Dermis microvascular lymphatic vessel endothelial cell (primary cell): Measurements from ENCODE around the gene TNFSF8. TPM values are rescaled to one million over a fixed set of nuclear protein-coding genes. Genes with fewer than 3 reads are reported as not detected.

Source experiments
- DNase-seq, 2 donors: peaks; one replicate each; pipeline versions ENCODE4 v3.0.0 to v3.0.0-alpha.2; 2010; ENCODE audit warnings: low read depth in 2 of 2
- total RNA-seq: library from RNA; depleted of rRNA; stranded (reverse); fragments of >200 nt; gene quantifications from 2 replicates; pipeline ENCODE4 v1.2.1, GENCODE V29; 2014

TNFSF8 gene
- total RNA-seq, 1 donor from 2014 or later, result not detected

DNA sequence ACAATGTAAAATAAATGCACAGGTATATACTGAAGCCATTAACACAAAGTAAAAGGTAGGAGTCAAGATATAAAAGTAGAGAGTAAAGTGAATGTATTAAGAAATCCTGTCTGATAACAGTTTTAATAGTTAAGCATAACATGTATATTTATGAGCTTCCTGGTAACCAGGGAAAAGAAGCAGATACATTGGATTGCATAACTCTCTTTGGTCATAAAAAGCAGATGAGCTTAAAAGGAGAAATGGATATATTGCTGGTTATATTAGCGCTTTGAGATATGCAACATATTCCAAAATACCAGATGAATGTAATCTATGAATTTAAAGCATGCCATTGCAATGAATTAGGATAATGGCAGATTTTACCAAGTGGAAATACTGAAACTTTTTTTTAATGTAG lies 6.2 kb upstream of the TNFSF8 start:
- DNase-seq, result no peak

DNA sequence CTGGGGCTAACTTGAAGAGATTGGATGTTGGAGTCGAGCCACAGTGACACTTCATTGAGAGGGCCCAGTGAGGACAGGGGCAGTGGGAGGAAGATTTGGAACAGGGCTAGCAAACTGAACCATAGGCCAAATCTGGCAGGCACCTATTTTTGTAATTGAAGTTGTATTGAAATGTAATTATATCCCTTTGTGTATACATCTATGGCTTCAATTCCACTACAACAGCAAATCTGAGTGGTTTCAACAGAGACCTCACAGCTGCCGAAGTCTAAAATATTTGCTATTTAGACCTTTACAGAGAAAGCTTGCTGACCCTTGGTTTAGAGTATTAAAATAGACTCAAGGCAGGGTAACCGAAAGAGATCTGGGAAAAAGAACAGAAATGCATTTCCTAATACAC lies 4.7 kb upstream of the TNFSF8 start:
- no peak for DNase-seq

DNA sequence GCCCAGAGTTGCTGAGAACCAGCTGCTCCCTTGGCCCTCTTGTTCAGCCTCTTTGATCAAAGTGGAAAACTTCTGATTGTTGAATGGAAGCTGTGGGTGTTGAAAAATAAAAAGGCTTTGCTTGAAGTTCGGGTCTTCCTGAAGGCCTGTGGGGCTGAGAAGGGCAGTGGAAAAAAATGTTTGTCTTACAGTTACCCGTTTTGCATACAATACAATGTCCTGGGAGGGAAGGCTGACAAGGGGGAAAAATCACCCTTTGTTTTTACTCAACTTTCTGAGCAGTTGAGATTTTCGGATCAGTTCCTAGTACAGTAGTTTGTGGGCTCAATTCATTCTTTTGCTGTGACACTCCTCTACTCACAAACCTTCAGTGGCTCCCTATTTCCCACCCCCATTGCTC lies 2.1 kb upstream of the TNFSF8 start:
- no peak for DNase-seq

DNA sequence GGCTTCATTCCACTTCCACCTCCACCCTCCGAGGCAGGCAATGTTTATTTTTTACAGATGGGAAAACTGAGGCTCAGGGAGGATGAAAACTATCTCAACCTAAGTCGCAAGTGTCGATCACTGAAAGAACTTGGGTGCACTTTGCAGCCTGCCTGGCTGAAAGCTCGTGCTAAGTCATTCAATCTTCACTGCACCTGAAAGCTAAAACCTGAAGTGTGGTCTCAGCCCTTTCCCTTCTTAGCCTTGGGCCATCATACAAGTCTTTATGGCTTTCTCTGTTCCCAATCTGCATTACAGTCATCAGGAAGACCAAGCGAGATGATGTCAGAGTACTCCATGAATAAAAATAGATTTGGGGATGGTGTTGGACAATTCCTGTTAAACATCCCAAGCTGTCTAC lies 1.0 kb upstream of the TNFSF8 start:
- no peak for DNase-seq

DNA sequence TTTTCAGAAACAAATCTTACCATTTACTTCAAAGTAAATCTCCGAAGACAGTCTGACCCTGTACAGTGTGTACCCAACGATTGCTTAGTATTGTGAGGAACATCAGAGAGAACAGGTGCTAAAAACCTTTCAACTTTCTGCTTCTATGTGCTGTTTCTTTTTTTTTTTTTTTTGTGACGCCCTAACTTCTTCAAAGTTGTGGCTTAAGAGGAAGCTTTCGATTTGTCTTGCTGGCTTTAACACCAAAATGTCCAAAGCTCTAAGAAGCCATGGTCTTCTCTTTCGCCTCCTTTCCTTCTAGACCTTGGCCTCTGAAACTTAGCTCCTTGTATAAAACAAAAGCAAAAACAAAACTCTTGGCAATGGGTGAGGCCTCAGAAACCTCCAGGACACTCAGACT lies 1.2 kb downstream of the TNFSF8 start:
- no peak for DNase-seq

DNA sequence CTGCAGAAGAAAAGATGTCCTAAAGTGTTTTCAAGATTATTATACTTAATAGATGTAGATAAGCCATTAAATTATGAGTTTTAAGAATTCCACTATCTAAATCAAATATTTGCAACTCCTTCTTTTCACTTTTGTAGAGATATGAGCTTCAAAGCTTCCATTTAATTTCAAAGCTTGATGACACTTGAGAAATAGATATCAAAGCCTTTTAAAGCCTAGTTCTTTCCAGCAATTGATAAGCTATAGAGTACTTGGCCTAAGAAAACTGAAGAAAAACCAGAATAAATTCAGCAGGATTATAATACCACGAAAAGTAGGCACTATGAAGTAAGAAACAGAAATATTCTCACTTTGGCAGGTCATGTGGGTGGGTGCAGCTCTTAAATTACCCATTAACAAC lies 1.7 kb downstream of the TNFSF8 start:
- DNase-seq, result no peak

DNA sequence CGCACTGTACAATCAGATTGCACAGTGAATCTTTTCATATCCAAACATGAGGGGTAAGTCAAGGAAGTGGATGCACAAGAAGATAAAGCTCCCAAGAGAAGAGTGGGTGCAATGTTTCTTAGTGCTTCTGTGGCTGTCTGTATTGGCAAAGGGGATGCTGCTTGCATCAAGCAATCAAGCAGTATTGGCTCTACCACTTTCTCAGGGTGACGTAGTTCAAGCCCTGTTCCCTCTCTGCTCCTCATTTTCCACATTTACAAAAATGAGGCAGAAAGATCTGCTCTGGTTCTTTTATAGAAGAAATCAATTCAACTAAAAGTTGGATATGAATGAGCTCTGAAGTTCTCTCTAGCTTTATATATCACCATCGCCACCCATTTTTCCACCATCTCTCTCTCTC lies 2.3 kb downstream of the TNFSF8 start:
- DNase-seq, result no peak

DNA sequence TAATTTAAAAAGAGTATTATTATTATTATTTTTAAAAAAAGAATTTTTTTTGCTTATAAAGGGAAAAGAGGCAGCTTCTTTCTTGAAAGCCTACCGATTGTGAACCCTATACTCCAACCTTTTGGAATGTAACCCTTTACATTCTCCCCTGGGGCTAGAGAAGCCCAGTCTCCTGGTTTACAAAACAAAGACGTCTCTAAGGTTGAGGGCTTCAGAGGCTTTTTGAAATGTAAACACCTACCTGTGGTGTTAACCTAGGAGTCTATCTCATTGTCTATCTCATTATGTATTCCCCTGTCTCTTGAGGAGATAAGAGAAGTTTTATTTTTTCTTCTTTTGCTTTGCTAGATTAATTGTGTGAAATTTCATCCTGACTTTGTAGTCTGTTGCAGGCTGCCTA lies 4.7 kb downstream of the TNFSF8 start:
- no peak for DNase-seq

DNA sequence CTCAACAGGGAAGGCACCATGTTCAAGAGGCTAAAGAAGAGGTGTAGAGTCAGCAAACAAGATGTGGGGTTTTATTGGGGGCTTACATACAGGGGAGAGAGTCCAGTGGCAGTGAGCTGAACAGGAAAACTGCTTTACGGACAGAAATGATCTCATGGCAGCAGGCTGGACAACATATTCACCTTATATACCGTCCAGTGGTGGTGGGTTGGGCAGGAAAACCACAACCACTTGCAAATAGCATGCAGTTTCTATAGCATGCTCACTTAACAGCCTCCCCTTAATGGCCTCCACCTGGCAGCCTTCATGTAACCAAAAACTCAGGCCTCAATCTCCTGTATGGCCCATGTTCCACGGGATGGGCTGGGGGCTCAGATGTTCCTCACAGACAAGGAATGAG lies 5.4 kb downstream of the TNFSF8 start:
- DNase-seq, result no peak

DNA sequence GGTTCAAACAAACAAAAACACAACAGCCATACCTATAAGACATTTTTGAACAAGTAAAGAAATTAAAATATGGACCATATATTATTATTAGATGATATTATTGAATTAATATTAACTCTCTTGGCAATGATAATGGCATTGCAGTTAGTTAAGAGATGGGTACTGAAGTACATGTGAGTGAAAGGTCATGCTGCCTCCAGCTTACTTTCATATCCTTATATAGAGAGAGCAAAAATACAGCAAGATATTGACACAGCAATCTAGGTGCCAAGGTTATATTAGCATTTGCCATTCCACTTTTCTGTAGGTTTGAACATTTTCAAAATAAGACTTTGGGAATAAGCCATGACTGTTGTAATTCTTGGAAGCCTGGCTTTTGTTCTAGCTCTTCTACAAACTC lies 6.1 kb downstream of the TNFSF8 start:
- DNase-seq, result no peak

DNA sequence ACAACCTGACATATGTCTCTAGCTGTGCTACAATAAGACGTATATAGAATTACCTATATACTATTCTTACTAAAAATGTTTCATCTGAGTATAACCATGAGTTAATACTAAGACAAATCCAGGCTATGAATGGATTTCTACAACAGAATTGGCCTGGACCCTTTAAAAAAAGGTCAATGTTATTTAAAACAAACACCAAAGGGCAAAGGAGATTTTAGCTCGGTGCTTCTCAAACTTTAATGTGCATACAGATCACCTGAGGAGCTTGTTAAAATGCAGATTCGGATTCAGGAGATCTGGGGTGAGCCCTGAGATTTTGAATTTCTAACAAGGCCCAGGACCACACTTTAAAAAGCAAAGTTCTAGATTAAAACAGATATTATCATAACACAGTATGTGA lies 6.5 kb downstream of the TNFSF8 start:
- DNase-seq, result no peak

DNA sequence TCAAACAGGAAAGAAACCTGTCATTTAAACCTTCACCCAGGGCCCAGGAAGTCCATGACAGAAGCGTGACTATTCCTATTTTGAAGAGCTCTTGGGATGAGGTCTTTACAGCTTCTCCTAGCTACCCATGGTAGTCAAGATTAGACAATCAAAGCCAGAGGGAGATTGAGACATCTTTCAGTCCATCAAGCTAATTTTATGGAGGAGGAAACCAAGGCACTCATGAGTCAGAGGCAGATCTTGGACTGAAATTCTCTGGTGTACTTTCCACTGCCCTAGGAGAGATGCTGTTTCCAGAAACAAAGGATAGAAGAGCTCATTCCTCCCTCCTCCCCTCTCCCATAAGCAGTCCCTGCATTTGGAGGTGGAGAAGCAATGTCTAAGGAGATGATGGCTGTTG lies 9.2 kb downstream of the TNFSF8 start:
- DNase-seq, result no peak

DNA sequence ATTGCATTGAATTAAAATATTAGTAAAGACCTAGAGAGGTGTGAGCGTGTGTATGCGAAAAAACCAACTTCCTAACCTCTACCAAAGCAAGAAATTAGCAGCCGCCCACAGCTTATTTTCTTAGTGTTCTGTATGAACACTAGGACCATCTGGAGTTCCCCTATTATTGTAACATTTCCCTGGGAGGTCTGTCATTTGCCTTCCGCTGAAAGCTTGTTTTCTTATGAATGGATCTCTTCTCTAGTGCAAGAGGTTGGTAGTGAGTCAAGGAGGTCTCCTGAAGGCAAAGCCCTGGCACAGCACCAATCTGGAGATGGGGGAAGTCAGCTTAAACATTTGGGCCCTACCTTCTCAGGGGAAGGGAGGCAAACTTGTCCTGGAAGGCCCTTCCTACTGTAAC lies 10.8 kb downstream of the TNFSF8 start:
- DNase-seq, result no peak

DNA sequence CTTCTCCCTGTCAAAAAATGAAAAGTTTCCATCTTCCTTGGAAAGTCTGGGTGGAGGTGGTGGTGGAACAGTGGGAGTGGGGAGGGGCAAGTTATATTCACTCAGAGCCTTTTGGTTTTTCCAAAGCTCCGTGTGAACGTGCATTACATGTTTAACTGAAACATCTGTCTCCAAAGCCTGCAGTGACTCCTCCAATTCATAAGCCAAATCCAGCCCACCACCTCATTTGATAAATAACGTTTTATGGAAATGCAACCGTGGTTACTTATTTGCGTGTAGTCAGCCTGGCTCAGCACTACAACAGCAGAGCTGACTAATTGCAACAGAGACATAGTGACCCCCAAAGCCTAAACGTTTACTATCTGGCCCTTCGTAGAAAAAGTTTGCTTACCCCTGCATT lies 13.9 kb downstream of the TNFSF8 start:
- no peak for DNase-seq

DNA sequence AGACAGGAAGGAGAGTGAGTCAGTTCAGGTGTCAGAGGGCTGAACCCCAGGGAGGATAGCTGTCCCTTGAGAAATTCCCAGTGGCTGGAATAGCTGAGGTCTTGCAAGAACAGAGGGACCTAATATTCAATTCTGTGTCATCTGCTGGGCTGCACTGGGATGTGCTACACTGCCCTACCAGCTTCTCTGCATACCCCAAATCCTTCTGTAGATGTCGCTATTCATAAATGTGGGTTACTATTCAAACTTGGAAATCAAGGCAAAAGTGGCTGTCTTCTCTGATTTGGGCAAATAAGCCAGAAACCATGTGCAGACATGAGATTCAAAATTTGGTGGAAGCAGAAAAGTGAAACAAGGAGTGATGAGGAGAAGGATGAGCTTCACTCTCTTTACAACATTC lies 16.3 kb downstream of the TNFSF8 start:
- DNase-seq, result no peak

DNA sequence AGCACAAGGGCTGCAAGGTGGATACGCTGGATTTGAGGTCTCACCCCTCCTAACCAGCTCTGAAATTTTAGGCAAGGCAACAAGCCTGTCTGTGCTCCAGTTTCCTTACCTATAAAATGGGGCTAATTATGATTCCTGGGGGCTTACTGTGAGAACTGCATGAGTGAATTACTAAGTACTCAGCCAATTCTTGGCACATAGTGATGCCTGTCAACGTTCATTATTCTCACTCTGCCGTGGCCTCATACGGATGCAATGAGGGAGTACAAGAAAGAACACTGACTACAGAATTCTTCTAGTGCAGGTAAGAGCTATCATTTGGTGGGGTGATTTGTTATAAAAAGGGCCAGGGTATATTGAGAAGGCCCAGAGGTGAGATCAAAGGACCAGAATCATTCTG lies 16.7 kb downstream of the TNFSF8 start:
- DNase-seq, result no peak

DNA sequence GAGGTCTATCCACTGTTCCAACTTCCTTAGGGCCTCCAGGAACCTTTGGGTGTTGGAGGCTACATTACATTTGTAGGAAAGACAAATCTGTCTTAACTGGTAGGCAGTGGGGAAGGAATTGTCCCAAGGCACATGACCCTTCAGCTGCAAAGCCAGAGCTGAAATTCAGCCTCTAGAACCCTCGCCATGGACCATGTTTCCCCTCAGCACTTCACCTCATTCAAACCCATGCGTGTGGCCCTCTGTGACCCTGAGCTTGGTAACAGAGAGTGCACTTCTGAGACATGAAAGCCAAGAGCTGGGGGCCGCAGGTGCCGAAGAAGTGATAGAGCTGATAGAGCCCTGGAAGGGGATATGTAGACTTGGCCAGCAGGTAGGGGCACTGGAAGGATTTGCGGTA lies 17.2 kb downstream of the TNFSF8 start:
- no peak for DNase-seq

DNA sequence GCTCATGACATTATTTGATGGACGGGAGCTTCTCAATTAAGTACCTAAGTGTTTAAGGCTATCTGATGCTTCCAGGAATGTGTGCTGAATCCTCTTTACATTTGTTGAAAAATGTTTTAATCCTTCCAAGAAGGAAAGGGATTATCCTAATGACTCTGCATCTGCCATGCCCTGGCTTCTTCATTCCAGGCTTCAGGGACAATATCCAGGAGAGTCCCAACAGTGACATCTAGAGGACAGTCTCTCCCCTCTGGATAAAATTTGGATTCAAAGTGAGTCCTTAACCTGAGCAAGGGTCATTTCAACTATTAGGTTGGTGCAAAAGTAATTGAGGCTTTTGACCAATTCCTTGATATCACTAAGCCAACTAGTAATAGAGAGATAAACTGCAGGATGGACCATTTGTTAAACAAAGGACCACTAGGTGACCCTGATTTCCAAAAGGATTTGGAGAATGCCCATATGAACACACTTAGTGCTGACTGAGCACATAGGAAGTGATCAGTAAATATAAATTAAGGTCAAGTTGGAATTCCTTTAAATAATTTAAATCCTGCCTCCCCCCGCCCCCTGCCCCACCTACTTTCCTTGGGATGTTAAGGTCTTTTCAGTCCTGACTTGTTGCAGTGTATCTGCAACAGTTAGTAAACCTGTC lies 19.1 kb downstream of the TNFSF8 start:
- DNase-seq, result peak in 1 of 2 donors; percentile 54

DNA sequence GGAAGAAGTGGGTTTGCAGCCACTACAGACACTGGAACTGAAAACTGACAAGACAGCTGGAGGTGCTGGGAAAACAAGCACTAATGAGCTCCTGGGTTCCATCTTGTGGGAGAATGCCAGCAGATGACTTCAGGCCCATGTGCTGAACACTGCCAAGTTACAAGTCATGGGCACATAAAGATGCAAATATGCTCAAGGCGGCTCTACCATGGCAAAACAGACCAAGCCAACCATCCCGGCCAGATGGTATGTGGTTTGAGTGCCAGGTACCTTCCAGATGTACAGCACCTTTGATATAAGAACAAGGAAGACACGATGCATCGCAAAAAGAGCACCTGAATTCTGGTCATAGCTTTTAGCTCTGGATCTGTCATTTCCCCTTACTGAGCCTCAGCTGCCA lies 19.9 kb downstream of the TNFSF8 start:
- DNase-seq, result no peak

DNA sequence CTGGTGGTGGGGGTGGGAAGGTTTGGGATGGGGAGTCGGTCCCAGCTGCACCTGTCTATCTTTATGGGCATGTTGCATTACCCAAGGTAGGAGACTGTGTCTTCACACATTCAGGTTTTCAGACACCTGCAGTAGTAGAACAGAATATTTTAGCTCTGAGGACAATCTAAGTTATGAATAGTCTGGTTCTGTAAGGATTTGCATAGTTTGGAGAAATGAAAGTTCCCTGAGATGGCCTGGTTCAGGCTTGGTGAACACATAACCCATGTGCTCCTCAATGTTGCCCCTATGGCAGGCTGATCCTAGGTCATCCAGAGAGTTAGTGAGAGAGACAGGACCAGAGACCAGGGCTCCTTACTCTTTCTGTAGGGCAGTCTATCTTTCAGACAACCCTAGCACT lies 20.7 kb downstream of the TNFSF8 start:
- DNase-seq, result no peak

DNA sequence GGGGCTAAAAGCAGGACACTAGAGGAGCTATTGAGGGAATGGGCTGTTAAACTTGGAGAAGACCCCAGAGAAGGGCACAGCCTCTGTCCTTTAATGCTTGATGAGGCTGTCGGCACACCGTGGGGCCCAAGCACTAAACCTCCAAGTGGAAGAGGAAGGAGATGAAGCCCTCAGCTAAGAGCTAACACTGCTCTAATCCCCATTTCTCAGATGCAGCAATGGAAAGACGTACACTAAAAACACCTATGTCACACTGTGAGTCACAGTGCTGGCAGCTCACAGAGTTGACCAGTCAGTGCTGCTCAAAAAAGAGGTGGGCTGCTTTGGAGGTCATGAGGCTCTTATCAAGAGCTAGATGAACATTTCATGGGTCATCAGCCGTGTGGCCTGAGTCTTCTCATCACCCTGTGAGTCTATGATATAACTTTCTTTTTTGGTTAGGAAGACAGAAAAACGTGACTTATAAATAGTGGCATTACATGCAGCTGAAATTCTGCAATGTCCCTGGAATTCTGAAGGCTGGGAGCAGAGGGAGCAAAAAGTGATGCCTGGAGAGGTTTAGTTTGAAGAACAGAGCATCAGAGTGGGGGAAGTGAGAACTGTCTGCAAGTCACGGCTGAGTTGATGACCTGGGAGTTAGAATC lies 21.5 kb downstream of the TNFSF8 start:
- DNase-seq, result peak in 1 of 2 donors; percentile 32

DNA sequence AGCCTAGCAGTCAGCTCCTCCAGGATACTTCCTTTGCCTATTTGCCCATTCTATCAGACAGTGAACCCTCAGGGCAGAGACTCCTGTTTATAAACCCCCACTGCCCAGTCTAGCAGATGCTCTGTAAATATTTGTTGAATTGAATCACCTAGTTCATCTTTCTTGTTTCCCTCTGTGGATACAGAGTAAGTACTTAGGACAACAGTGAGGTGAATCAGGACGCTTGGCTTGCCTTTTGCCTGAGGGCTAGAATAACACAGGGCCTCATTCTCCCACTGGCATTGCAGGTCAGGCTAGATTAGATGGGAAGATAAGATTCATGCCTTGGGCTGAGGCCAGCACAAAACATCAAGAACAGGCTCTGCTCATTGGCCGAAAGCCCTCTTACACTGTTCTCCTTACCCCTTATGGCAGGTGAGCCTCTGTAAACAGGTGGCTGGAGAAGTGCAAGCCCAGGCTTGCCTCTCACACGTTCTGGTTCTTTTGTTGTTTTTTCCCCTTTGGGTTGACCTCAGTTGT lies 22.2 kb downstream of the TNFSF8 start:
- no peak for DNase-seq

DNA sequence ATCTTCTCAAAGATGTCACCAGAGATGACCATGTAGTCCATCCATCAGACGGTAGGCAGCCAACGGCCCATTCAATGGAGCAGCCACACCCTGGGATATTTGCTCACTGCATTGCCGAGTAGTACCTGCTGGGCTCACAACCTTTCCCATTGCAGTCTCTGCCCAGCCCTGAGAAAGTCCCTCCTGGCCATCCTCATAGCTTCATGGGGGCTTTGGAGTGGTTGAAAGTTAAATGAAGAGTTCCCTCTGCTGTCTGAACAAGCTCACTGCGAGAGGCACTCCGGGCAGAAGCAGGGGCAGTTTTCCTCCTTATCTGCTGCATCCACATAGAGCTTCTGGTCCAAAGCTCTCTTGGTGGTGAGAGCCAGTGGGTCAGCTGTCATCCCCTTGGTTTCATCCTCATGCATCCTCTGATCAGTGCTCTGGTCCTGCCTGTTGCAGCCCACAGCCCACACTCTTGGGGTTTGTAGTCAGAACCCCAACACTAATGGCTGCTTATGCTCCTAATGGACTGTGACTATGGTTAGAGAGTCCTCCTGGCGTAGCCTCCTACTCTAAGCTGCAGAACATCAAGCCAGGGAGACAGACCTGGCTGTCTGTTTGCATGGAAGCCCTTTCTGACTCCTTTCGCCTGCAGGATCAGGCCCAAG lies 23.3 kb downstream of the TNFSF8 start:
- DNase-seq, result peak; percentile 54 to 76
